IPS-NIHi11 (cell line): ENCODE results near the gene AAGAB.
"Not testable (repeated sequence)": the region's sequence is repeated elsewhere in the genome, so short reads cannot be mapped to it uniquely, and the experiment has no call there.

ENCODE experiments used
- DNase-seq: peaks from one replicate; pipeline ENCODE4 v3.0.0; 2012; ENCODE audit warnings: mixed read lengths, low spot score

The AAGAB gene

GRCh38 chr15:67171471-67171870 is 83.0 kb downstream of the AAGAB start:
- no peak for DNase-seq

DNA sequence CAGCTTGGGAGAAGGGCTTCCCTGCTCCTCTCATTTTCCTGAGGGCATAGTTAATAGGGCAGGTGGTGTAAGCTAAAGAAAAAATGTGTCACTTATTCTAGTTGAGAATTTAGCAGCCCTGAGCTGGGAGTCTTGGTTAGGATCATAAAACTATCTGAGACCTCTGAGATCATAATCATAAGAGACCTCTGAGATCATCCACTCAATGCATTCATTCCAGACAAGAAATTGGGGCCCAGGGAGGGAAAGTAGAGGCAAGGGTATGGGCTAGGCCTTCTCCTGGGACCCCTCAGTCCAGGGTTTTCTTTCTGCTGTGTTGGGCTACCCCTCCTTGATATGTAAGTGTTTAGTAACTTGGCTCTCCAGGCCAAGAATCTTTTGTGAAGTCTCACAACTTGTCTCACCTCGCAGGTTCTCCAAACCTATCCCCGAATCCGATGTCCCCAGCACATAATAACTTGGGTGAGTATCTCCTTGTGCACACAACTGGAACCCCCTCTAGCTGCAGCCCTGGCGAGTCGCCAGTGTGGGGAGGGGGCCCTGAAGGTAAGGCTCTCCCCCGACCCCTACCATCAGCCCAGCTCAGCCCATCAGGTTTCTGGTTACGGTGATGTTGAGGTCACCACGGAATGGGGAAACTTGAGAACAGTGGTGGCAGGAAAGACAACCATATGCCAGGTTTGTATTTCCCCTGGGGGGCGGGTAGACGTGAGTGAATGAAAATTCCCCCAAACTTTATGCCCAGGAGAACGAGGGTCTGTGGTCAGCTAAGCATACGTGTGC is 84.1 kb downstream of the AAGAB start:
- DNase-seq = no peak

- no peak for DNase-seq
Measured at GRCh38 chr15:67168694-67169093, 85.8 kb downstream of the AAGAB start.

DNA sequence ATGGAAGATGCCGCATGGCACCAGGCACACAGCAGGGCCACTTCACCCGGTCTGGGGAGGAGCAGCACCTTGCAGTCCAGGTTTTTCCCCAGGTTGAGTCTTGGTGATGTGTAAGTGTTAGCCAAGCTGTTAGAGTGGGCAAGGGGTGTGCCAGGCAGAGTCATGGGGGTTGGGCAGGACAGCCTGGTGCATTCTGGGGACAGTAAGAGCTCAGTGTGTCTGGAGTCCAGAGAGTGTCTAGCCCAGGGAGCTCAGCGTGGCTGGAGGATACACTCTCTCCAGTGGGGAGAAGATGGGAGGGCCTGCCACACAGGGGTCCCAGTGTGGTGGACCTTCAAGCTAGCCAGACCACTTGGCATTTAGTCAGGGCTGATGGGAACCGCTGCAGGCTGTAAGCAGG is 87.4 kb downstream of the AAGAB start:
- DNase-seq = no peak

- DNase-seq = no peak
Measured at GRCh38 chr15:67166280-67167009, 88.0 kb downstream of the AAGAB start.

- peak; percentile 65 for DNase-seq
Measured at GRCh38 chr15:67165254-67166253, 88.9 kb downstream of the AAGAB start.

GRCh38 chr15:67164811-67165253 is 89.6 kb downstream of the AAGAB start:
- DNase-seq = peak; percentile 68

GRCh38 chr15:67164401-67164791 is 90.1 kb downstream of the AAGAB start:
- DNase-seq = no peak

DNA sequence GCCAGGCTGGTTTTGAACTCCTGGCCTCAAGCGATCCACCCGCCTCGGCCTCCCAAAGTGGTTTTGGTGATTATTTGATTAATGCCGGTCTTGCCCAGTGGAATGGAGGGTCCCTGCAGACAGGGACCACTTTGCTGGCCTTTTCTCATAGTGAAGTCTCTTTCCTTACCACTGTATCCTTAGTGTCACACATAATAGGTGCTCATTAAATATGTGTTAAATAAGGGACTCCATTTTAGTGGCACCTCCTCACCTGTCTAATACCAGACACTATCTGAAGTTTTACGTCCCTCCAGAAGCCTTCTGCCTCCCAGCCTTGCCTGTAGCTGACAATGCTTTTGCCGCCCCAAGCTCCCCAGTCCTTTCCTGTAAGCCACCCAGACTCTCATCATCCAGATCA is 91.3 kb downstream of the AAGAB start:
- no peak for DNase-seq

- DNase-seq = no peak
Measured at GRCh38 chr15:67161881-67162280, 92.6 kb downstream of the AAGAB start.

DNA sequence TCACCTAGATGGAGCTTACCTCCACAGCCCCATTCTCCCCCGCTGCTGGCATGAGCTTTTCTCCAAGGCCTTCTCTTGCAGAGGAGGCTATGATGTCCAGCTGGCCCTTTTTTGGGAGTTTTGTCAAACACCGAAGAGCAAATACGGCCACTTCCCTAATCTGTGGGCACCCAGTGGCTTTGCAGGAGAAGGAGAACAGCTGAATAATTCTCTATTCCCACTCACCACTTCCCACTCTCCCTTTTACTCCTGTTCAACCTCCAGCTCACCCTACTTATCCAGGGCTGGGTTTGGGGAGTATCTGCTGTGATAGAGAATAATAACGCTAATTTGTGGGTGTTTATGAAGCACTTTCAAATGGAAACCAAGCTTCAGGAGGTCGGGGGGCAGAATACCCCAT is 93.0 kb downstream of the AAGAB start:
- no peak for DNase-seq

DNA sequence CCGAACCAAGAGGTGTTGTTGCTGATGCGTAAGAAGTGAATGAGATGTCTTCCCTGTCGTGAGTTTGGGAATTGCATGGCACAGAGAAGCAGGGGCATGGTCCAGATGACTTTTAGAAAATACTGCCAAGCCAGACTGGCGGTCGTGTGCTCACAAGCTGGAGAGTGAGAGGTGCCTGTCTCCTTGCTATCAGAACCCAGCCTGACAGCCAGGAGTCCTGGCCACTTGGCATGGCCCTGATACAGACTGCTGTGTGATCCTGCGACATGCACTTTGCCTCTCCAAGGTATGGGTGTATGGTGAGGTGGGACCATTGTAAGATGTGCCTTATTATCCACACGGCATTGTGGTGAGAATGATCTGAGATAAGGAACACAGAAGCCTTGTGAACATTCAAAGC is 96.1 kb downstream of the AAGAB start:
- DNase-seq = no peak

GRCh38 chr15:67157521-67158252 is 96.8 kb downstream of the AAGAB start:
- DNase-seq = no peak

- DNase-seq = no peak
Measured at GRCh38 chr15:67156834-67157233, 97.6 kb downstream of the AAGAB start.

DNA sequence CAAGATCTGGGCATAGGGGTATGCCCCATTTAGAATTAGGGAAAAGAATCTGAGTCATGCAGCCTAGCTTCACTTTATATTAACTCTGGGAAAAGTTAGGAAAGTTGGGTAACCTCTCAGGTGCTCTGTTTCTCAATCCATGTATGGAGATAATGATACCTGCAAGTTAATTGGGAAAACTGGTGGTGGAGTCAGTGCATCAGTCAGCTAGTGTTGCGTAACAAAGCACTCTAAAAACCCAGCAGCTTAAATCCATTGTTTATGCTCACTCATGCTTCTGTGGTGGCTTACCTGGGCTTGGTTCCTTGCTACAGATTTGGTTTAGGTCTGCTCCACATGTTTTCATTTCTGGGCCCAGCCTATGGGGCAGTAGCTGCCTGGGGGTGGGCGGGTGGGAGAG is 98.0 kb downstream of the AAGAB start:
- DNase-seq = no peak

- no peak for DNase-seq
Measured at GRCh38 chr15:67154249-67154648, 100.2 kb downstream of the AAGAB start.

DNA sequence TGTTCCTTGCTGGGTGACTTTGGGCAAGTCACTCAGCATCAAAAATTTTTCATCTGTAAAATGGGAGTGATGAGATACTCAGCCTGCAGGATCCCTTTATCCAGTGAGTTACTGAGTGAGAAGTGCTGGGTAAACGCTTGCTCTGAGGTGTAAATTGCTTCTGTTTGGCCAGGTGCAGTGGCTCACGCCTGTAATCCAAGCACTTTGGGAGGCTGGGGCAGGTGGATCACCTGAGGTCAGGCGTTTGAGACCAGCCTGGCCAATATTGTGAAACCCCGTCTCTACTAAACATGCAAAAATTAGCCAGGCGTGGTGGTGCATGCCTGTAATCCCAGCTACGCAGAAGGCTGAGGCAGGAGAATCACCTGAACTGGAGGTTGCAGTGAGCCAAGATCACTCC is 101.4 kb downstream of the AAGAB start:
- not testable (repeated sequence) for DNase-seq

GRCh38 chr15:67152429-67152828 is 102.0 kb downstream of the AAGAB start:
- DNase-seq = no peak
